IMR-90 (cell line): Measurements from ENCODE around the gene CNTNAP1. TPM values are rescaled to one million over a fixed set of nuclear protein-coding genes. Genes with fewer than 3 reads are reported as not detected.

Source experiments
- ATAC-seq: fragments of 200-7000 bp; cut with Tn5 transposase; 2 replicates; pipeline ENCODE4 v1.9.1; 2020; ENCODE audit warnings: low read depth, mild to moderate bottlenecking, moderate library complexity
- BruUV-seq: library from RNA; stranded (reverse); fragments of 400-500 nt; replicated peaks from 2 replicates; lab custom pipeline; 2021; lab: Mats Ljungman, UMichigan
- CTCF ChIA-PET: fragments of 300-600 bp; formaldehyde crosslinking; extraction: SDS; loops from one replicate; lab custom pipeline; 2021; ENCODE audit warnings: antibody characterized with exemption; lab: Yijun Ruan, JAX
- POLR2A ChIA-PET: fragments of 300-600 bp; sonication (Branson Sonifier 250); formaldehyde crosslinking; loops from one replicate; lab custom pipeline; 2022; ENCODE audit warnings: antibody characterized with exemption; ENCODE audit not compliant: unreplicated experiment; lab: Charles Lee
- DNase-seq: peaks from one replicate; pipeline ENCODE4 v3.0.0; 2013
- H2AFZ ChIP-seq: replicated peaks from 2 replicates; pipeline ENCODE3; 2013; ENCODE audit warnings: low read length, mild to moderate bottlenecking; ENCODE audit not compliant: poor library complexity
- H2AK5ac ChIP-seq: 2 replicates; pipeline ENCODE4 v1.6.1; 2013; ENCODE audit warnings: low read depth, low read length, inconsistent platforms
- H2AK9ac ChIP-seq: replicated peaks from 2 replicates; pipeline ENCODE3; 2013; ENCODE audit warnings: mild to moderate bottlenecking, low read depth, low read length, moderate library complexity; ENCODE audit not compliant: poor library complexity
- H2BK120ac ChIP-seq: 2 replicates; pipeline ENCODE4 v1.6.1; 2013; ENCODE audit warnings: low read depth, low read length, inconsistent platforms
- H2BK15ac ChIP-seq: 3 replicates; pipeline ENCODE4 v1.6.1; 2013; ENCODE audit warnings: low read depth, low read length, inconsistent platforms
- H2BK20ac ChIP-seq: 2 replicates; pipeline ENCODE4 v1.6.1; 2013; ENCODE audit warnings: low read depth, mild to moderate bottlenecking, inconsistent platforms, low read length, moderate library complexity
- H2BK5ac ChIP-seq: 2 replicates; pipeline ENCODE4 v1.6.1; 2013; ENCODE audit warnings: mild to moderate bottlenecking, low read depth, low read length, inconsistent platforms; ENCODE audit not compliant: poor library complexity, severe bottlenecking
- H3K14ac ChIP-seq: replicated peaks from 2 replicates; pipeline ENCODE4 v1.6.1; 2013; ENCODE audit warnings: low read depth, low read length, inconsistent platforms
- H3K18ac ChIP-seq: 2 replicates; pipeline ENCODE4 v1.6.1; 2013; ENCODE audit warnings: low read depth, low read length, control low read depth
- H3K23ac ChIP-seq: 2 replicates; pipeline ENCODE4 v1.6.1; 2013; ENCODE audit warnings: low read depth, low read length, inconsistent platforms
- H3K27ac ChIP-seq: 2 replicates; pipeline ENCODE4 v1.5.1; 2013; ENCODE audit warnings: mild to moderate bottlenecking, control low read depth, low read length; ENCODE audit not compliant: insufficient read depth
- H3K27me3 ChIP-seq: 2 replicates; pipeline ENCODE4 v1.6.1; 2013; ENCODE audit warnings: low read length; ENCODE audit not compliant: control insufficient read depth, insufficient read depth
- H3K36me3 ChIP-seq: 2 replicates; pipeline ENCODE4 v1.6.1; 2013; ENCODE audit warnings: low read length, mixed read lengths; ENCODE audit not compliant: control insufficient read depth, insufficient read depth
- H3K4ac ChIP-seq: 2 replicates; pipeline ENCODE4 v1.6.1; 2013; ENCODE audit warnings: low read depth, low read length, inconsistent platforms
- H3K4me1 ChIP-seq: 2 replicates; pipeline ENCODE4 v1.6.1; 2013; ENCODE audit warnings: low read length, mixed read lengths; ENCODE audit not compliant: control insufficient read depth, insufficient read depth
- H3K4me2 ChIP-seq: 2 replicates; pipeline ENCODE4 v1.6.1; 2013; ENCODE audit warnings: low read depth, mild to moderate bottlenecking, control low read depth, low read length, moderate library complexity
- H3K4me3 ChIP-seq: 2 replicates; pipeline ENCODE4 v1.5.1; 2013; ENCODE audit warnings: low read depth, mild to moderate bottlenecking, control low read depth, low read length, moderate library complexity; ENCODE audit not compliant: insufficient read depth
- H3K56ac ChIP-seq: 2 replicates; pipeline ENCODE4 v1.6.1; 2013; ENCODE audit warnings: low read length, inconsistent platforms; ENCODE audit not compliant: insufficient read depth; ENCODE audit errors: extremely low read depth
- H3K79me1 ChIP-seq, 2 experiments: 2 replicates each; pipeline ENCODE4 v1.6.1; 2013; ENCODE audit warnings: low read length in 2 of 2, inconsistent platforms in 1 of 2, low read depth in 1 of 2
- H3K9ac ChIP-seq: 2 replicates; pipeline ENCODE4 v1.6.1; 2013; ENCODE audit warnings: low read depth, low read length, control low read depth
- H3K9me1 ChIP-seq: 2 replicates; pipeline ENCODE4 v1.6.1; 2013; ENCODE audit warnings: low read length, inconsistent platforms; ENCODE audit not compliant: insufficient read depth
- H3K9me3 ChIP-seq: 2 replicates; pipeline ENCODE4 v1.6.1; 2013; ENCODE audit warnings: low read length; ENCODE audit not compliant: control insufficient read depth, insufficient read depth
- H4K20me1 ChIP-seq: 2 replicates; pipeline ENCODE4 v1.6.1; 2013; ENCODE audit warnings: low read length, inconsistent platforms; ENCODE audit not compliant: insufficient read depth
- H4K5ac ChIP-seq: 2 replicates; pipeline ENCODE4 v1.6.1; 2013; ENCODE audit warnings: mild to moderate bottlenecking, low read depth, low read length, control low read depth
- H4K8ac ChIP-seq, 2 experiments: 2 replicates each; pipeline ENCODE4 v1.6.1; 2013; ENCODE audit warnings: low read depth in 2 of 2, low read length in 2 of 2, control low read depth in 1 of 2, inconsistent platforms in 1 of 2
- H4K91ac ChIP-seq: 2 replicates; pipeline ENCODE4 v1.6.1; 2013; ENCODE audit warnings: low read depth, low read length, inconsistent platforms; ENCODE audit not compliant: insufficient read depth
- BHLHE40 ChIP-seq: fragments of 150-350 bp; IDR thresholded peaks from 2 replicates; pipeline ENCODE4 v1.6.1; 2016; ENCODE audit warnings: mild to moderate bottlenecking, low read depth, low read length
- CEBPB ChIP-seq: IDR thresholded peaks from 2 replicates; pipeline ENCODE4 v1.6.1; 2012; ENCODE audit warnings: low read depth, low read length, improper control_type of control experiment
- FOS ChIP-seq: fragments of 150-350 bp; IDR thresholded peaks from 2 replicates; pipeline ENCODE4 v1.6.1; 2016; ENCODE audit warnings: low read depth, low read length
- MAFK ChIP-seq: IDR thresholded peaks from 2 replicates; pipeline ENCODE4 v1.6.1; 2012; ENCODE audit warnings: low read depth, low read length, improper control_type of control experiment
- MAZ ChIP-seq: IDR thresholded peaks from 2 replicates; pipeline ENCODE4 v1.6.1; 2012; ENCODE audit warnings: low read depth, mild to moderate bottlenecking, low read length, improper control_type of control experiment, moderate library complexity, borderline replicate concordance
- MXI1 ChIP-seq: IDR thresholded peaks from 2 replicates; pipeline ENCODE4 v1.6.1; 2012; ENCODE audit warnings: low read depth, mild to moderate bottlenecking, low read length, moderate library complexity, borderline replicate concordance
- NFE2L2 ChIP-seq: fragments of 150-350 bp; IDR thresholded peaks from 2 replicates; pipeline ENCODE4 v1.6.1; 2016; ENCODE audit warnings: low read depth, mild to moderate bottlenecking, low read length
- POLR2A ChIP-seq: IDR thresholded peaks from 2 replicates; pipeline ENCODE4 v1.6.1; 2012; ENCODE audit warnings: mild to moderate bottlenecking, low read depth, low read length
- WGBS, 2 experiments: methylation state at CpG; one replicate each; pipeline versions ENCODE4 v1.1.5 to v1.1.7; 2013; ENCODE audit warnings: missing lambda C conversion rate in 2 of 2; ENCODE audit not compliant: insufficient read length in 1 of 2; ENCODE audit errors: extremely low coverage in 2 of 2; 5-methylcytosine and 5-hydroxymethylcytosine counted together
- dilution Hi-C: fragments of 300-500 bp; cut with HindIII; formaldehyde crosslinking; loops from one replicate; pipeline ENCODE4 v1.14.3; 2018; ENCODE audit warnings: low sequenced_read_pairs; ENCODE audit not compliant: unreplicated experiment
- in situ Hi-C: fragments of 300-500 bp; cut with MboI; formaldehyde crosslinking; loops from 3 replicates; pipeline ENCODE4 v1.14.3; 2019; ENCODE audit warnings: low sequenced_read_pairs, inconsistent platforms, mixed read lengths
- intact Hi-C: fragments of 100-400 bp; cut with micrococcal nuclease; formaldehyde crosslinking; loops from 2 replicates; pipeline ENCODE4 v1.10.0; 2022
- polyA plus RNA-seq, 3 experiments: library from polyadenylated mRNA; depleted of rRNA; stranded (reverse); fragments of >200 nt; gene quantifications; 2 replicates each; pipeline ENCODE4 v1.2.3, GENCODE V29; 2012; ENCODE audit warnings: low replicate concordance in 1 of 3
- total RNA-seq: library from RNA; depleted of rRNA; stranded (reverse); fragments of >200 nt; gene quantifications from 2 replicates; pipeline ENCODE4 v1.2.3, GENCODE V29; 2012

Gene CNTNAP1
- total and polyA plus RNA-seq, 2 of the 4 experiments (the other 2 are of a cell fraction): 12.2 to 72.2 TPM

DNA sequence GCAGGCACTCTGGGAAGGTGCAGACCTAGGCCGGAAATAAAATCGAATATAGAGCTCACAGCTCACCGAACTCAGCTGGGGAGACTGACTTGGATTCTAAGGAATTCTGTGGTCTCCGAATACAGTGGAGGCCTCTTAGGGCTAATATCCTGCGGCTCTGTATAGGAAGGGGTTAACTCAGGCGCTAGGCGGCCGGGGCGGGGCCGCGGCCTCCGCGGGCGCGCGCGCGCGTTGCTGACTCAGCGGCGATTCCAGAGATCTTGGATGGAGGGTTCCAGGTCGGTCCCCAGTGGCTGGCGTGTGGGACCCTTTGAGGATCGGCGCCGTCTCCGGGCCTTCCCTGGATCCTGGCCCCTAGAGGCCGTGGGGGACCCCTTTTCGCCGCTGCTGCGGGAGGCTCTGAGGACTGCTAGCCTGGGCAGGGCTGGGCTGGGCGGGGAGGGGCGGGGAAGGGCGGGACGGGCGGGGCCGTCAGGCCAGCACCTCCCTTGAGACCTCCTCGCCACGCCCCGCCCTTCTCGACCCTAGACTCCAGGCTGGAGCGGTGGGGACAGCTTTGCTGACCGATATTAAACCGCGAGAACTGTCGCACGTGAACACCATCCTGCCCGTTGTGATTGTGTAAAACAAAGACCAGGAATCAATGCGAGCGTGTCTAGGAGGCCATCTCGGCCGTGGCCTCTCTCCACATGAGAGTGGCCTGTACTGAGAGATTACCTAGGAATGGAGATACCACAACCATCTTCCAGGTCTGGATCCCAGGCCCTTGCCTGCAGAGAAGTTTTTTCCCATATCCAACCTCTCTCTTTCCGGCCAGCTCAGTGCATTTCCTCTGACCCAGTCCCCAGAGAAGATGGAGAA is 4.2 kb upstream of the CNTNAP1 start:
- Histone ChIP-seq H2AFZ (peak overlapping the region; percentile 87), H3K4ac (peak overlapping the region; percentile 90), H3K27me3 (no peaks in the 10 kb centered on the region), H3K23ac (peak overlapping the region; percentile 61), H3K9me1 (peaks cover 16% of the 10 kb centered on the region), H4K5ac (peak overlapping the region; percentile 82), H2AK9ac (peak overlapping the region; percentile 92), H3K9me3 (no peaks in the 10 kb centered on the region), H2BK120ac (peak overlapping the region; percentile 90), H2BK5ac (peak overlapping the region; percentile 89), H3K36me3 (peaks cover 6% of the 10 kb centered on the region; the same call in 1 of the 2 replicates), H3K9ac (peak overlapping the region; percentile 93), H2BK20ac (peak overlapping the region; percentile 63; the same call in 1 of the 2 replicates), H3K27ac (peak overlapping the region; percentile 99), H3K14ac (peak overlapping the region; percentile 72), H3K4me1 (peaks cover 39% of the 10 kb centered on the region), H4K91ac (peak overlapping the region; percentile 90), H4K8ac (peak overlapping the region; percentile 86 to 94), H3K79me1 (peaks cover 15 to 70% of the 10 kb centered on the region in 2 experiments; a peak in 3 of 4 replicates), H3K4me2 (peak overlapping the region; percentile 95), H4K20me1 (peaks cover 32% of the 10 kb centered on the region), H3K56ac (peak overlapping the region; percentile 89), H2BK15ac (peak overlapping the region; percentile 48; the same call in 1 of the 3 replicates), H2AK5ac (peak overlapping the region; percentile 65; the same call in 1 of the 2 replicates), H3K18ac (peak overlapping the region; percentile 91), H3K4me3 (peak overlapping the region; percentile 88)
- intact Hi-C loops: loop anchor here (2.0 kb wide), 1 partner anchor 69 kb away; the partner anchor contains the start of genes RETREG3 and TUBG1
- in situ Hi-C loops: loop anchor here (25.0 kb wide), 1 partner anchor 634 kb away; no protein-coding TSS in a partner anchor
- POLR2A ChIA-PET: interaction anchor here (0.6 to 1.4 kb wide), 3 partner anchors 69 to 124 kb away, joined by 3 read pairs; partner anchors contain the start of genes RETREG3 and TUBG1
- TF ChIP-seq CEBPB (peak; percentile 40), MXI1 (no peak; the same call in 1 of the 2 replicates), MAFK (peak; percentile 94), NFE2L2 (peak; percentile 24; the same call in 1 of the 2 replicates), BHLHE40 (peak; percentile 66; the same call in 1 of the 2 replicates), POLR2A (peak; percentile 30; the same call in 1 of the 2 replicates), FOS (no peak), MAZ (peak; percentile 86)
- dilution Hi-C loops: no loop called here
- CTCF ChIA-PET: interaction anchor here (3.8 kb wide), 1 partner anchor 100 kb away, joined by 15 read pairs; no protein-coding TSS in a partner anchor
- no TSS peak for BruUV-seq
- peak; percentile 73 for DNase-seq
- WGBS, 2 experiments: 1% methylated on average over 22 of the region's 53 CpGs; no CpG with 5 or more reads in 1 of the 2 experiments
- ATAC-seq: peak; percentile 39
